ENCODE data around the gene SNUPN.

The SNUPN gene

GRCh38 chr15:75656813-75657212, 31.3 kb upstream of the SNUPN start:
- DNase-seq, result no peak
- in situ Hi-C loops (cut with MboI; ENCODE audit: low pct_unique_long_range_greater_than_20kb, low sequenced_read_pairs), result loop anchor here (25.0 kb wide), 1 partner anchor 645 kb away; the partner anchor contains the start of gene PPCDC

GRCh38 chr15:75656331-75656730, 30.8 kb upstream of the SNUPN start:
- no peak for DNase-seq
- in situ Hi-C loops (cut with MboI; ENCODE audit: low pct_unique_long_range_greater_than_20kb, low sequenced_read_pairs), result loop anchor here (25.0 kb wide), 1 partner anchor 644 kb away; the partner anchor contains the start of gene PPCDC

- no peak for DNase-seq
- in situ Hi-C loops (cut with MboI; ENCODE audit: low pct_unique_long_range_greater_than_20kb, low sequenced_read_pairs), result loop anchor here (25.0 kb wide), 1 partner anchor 644 kb away; the partner anchor contains the start of gene PPCDC
Measured at GRCh38 chr15:75655931-75656330, 30.4 kb upstream of the SNUPN start.

GRCh38 chr15:75654201-75654907, 28.8 kb upstream of the SNUPN start:
- DNase-seq, result no peak
- in situ Hi-C loops (cut with MboI; ENCODE audit: low pct_unique_long_range_greater_than_20kb, low sequenced_read_pairs), result loop anchor here (25.0 kb wide), 1 partner anchor 642 kb away; the partner anchor contains the start of gene PPCDC

GRCh38 chr15:75653347-75653913, 27.9 kb upstream of the SNUPN start:
- DNase-seq, result no peak
- in situ Hi-C loops (cut with MboI; ENCODE audit: low pct_unique_long_range_greater_than_20kb, low sequenced_read_pairs), result loop anchor here (25.0 kb wide), 1 partner anchor 641 kb away; the partner anchor contains the start of gene PPCDC

- peak; percentile 42 for DNase-seq
Measured at GRCh38 chr15:75651810-75652543, 26.5 kb upstream of the SNUPN start.

GRCh38 chr15:75650908-75651809, 25.6 kb upstream of the SNUPN start:
- in situ Hi-C loops (cut with MboI; ENCODE audit: low pct_unique_long_range_greater_than_20kb, low sequenced_read_pairs), result loop anchor here (25.0 kb wide), 1 partner anchor 639 kb away; the partner anchor contains the start of gene PPCDC
- peak; percentile 33 for DNase-seq

More at GRCh38 chr15:75651810-75652543, 26.5 kb upstream of the SNUPN start:
- in situ Hi-C loops (cut with MboI; ENCODE audit: low pct_unique_long_range_greater_than_20kb, low sequenced_read_pairs), result loop anchor here (25.0 kb wide), 1 partner anchor 640 kb away; the partner anchor contains the start of gene PPCDC

- no peak for DNase-seq
- in situ Hi-C loops (cut with MboI; ENCODE audit: low pct_unique_long_range_greater_than_20kb, low sequenced_read_pairs), result loop anchor here (25.0 kb wide), 1 partner anchor 638 kb away; the partner anchor contains the start of gene PPCDC
Measured at GRCh38 chr15:75649848-75650247, 24.3 kb upstream of the SNUPN start.

GRCh38 chr15:75649045-75649761, 23.7 kb upstream of the SNUPN start:
- DNase-seq, result no peak
- in situ Hi-C loops (cut with MboI; ENCODE audit: low pct_unique_long_range_greater_than_20kb, low sequenced_read_pairs), result no loop called here

GRCh38 chr15:75648156-75649000, 22.9 kb upstream of the SNUPN start:
- in situ Hi-C loops (cut with MboI; ENCODE audit: low pct_unique_long_range_greater_than_20kb, low sequenced_read_pairs), result no loop called here
- DNase-seq, result no peak

GRCh38 chr15:75647370-75648155, 22.0 kb upstream of the SNUPN start, which contains the start of gene SNX33:
SNX33 (plus strand) TSS chr15:75647912; CDS start chr15:75649103, 1,191 bp downstream.
- peak; percentile 88 for DNase-seq
- in situ Hi-C loops (cut with MboI; ENCODE audit: low pct_unique_long_range_greater_than_20kb, low sequenced_read_pairs), result no loop called here

- DNase-seq, result peak; percentile 52
- in situ Hi-C loops (cut with MboI; ENCODE audit: low pct_unique_long_range_greater_than_20kb, low sequenced_read_pairs), result no loop called here
Measured at GRCh38 chr15:75646944-75647364, 21.4 kb upstream of the SNUPN start.

- in situ Hi-C loops (cut with MboI; ENCODE audit: low pct_unique_long_range_greater_than_20kb, low sequenced_read_pairs), result no loop called here
- DNase-seq, result peak; percentile 45
Measured at GRCh38 chr15:75646112-75646943, 20.8 kb upstream of the SNUPN start.

GRCh38 chr15:75644376-75644775, 18.9 kb upstream of the SNUPN start:
- in situ Hi-C loops (cut with MboI; ENCODE audit: low pct_unique_long_range_greater_than_20kb, low sequenced_read_pairs), result no loop called here
- no peak for DNase-seq

- DNase-seq, result peak; percentile 38
- in situ Hi-C loops (cut with MboI; ENCODE audit: low pct_unique_long_range_greater_than_20kb, low sequenced_read_pairs), result no loop called here
Measured at GRCh38 chr15:75641603-75642002, 16.1 kb upstream of the SNUPN start.

- DNase-seq, result no peak
- in situ Hi-C loops (cut with MboI; ENCODE audit: low pct_unique_long_range_greater_than_20kb, low sequenced_read_pairs), result no loop called here
Measured at GRCh38 chr15:75641179-75641503, 15.6 kb upstream of the SNUPN start.

All from KBM-7 (cell line).